Measurements from ENCODE around the gene ARHGAP31.
"Not testable (repeated sequence)": the region's sequence is repeated elsewhere in the genome, so short reads cannot be mapped to it uniquely, and the experiment has no call there.

Gene ARHGAP31

DNA sequence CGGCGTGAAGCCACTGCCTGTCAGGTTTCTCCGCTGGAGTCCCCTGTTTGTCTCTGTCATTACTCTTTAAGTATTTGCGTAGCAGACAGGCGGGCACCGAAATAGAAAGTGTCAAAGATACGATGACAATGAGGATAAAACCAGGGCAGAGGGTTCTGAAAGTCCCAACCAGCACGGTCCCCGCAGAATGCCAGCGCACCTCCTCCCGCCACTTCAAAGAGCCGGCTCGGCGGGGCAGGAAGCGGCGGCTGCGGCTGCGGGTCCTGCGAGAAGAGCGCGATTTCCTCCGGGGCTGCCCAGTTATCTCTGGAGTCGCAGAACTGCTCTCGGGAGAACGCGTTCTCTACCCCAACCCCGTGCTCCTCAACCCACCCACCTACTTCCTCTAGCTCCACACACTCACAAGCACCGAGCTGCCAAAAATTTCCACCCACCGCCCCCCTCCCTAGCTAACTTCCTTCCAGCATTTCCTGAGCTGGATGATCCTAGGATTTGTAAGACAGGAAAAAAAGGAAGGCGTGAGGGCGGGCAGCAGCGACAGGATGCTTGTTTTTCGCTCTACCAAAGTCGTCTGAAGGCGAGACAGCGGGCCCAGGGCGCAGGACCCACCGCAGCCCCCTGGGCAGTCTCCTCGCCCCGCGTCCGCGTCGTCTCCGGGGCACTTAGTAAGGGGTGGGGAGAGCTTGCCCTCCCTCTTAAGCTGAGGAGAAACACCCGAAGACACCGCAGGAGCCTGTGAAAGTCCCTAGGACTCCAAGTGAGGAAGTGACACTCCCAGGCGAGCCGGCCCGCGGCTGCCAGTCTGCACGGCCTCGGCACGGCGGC, at the start of gene ARHGAP31:
Gene ARHGAP31 (plus strand): TSS at position 513 of the 825 bp plus-strand sequence. CDS start 522 bp downstream, outside the sequence.
- DNase-seq, result no peak

DNA sequence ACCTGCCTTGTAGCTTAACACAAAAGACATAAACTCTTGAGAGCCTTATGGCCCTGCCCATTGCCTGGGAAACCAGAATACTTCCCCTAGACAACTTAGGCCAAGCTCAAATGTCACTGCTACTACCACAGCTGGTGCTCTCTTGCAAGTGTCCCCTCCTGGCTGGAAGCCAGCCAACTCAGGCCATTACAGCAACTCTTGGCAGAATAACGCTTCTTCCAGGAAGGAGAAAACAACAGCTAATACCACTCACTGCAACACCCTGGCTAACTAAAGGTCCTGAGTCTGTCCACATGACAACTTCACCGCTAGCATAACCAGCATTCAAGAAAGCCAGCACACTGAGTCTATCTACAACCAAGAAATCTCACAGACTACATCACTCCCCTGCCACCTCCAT, 48.4 kb upstream of the ARHGAP31 start:
- DNase-seq, result no peak

DNA sequence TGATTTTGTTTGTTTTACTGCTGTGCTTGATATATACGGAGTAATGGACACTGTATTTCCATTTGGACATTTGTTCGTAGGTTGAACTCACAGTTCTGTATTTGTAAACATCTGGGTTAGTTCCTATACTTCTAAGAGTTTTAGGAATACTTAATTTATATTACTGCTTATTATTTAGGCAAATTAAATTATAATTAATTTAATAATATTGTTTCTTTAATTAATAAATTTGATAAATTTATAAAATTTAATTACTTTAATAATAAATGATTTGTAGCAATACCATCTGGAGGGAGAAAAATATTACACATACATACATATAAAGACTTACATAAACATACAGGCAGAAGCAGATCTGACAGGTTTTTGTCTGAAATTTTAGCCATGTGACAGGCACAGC, 39.0 kb upstream of the ARHGAP31 start:
- DNase-seq, result no peak

DNA sequence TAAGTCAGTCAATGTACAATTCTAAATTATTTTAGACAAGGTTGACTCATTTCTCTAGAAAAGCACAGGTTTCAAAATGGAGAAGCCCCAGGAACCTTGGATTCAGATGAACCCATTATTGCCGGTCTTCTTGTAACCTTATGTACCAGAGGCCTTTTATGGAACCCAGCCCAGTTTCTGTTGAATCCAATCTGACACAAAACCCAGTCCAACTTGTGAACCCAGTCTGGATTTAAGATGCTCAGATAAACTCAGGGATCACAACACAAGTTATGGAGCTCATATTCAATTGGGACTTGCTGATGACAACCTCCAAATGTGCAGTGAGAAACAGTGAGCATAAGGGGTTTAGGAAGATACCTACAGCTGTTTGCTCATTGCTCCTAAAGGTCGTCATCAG, 37.1 kb upstream of the ARHGAP31 start:
- DNase-seq, result no peak

GRCh38 chr3:119257654-119258410, 36.4 kb upstream of the ARHGAP31 start:
- DNase-seq, result no peak

DNA sequence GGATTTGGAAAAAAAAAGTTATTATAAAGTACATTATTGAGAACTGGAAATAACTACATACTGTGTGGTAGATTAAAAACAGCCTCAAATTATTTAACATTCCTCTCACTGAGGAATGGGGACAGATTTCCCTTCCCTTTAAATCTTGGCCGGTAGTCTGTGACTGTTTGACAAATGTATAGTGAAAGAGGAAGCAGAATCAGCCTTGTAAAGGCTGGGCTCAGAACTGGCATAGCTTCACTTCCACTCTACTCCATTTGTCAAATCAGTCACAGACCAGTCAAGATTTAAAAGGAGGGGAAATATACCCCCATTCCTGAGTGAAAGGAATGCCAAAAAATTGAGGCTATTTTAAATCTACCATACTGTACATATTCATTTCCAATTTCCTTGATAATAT, 35.3 kb upstream of the ARHGAP31 start:
- DNase-seq, result no peak

DNA sequence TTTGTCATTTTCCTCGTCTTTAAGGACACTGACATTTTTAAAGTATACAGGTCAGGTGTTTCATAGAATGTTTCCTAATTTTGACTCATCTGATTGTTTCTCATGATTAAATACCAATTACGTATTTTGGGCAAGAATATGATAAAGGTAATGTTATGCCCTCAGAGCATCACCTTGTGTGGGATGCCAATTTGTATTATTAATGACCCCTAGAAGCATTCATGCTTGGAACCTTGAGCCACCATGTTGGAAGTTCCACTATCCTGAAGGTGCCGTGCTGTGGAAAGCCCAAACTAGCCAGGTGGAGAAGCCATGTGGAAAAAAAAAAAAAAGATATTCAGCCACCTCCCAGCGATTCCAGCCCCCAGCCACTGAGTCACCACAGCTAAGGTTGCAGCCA, 34.4 kb upstream of the ARHGAP31 start:
- no peak for DNase-seq

- DNase-seq, result no peak
These were observed 33.1 kb upstream of the ARHGAP31 start for GRCh38 chr3:119261055-119261454.

- DNase-seq, result not testable (repeated sequence)
These were observed 24.0 kb upstream of the ARHGAP31 start for GRCh38 chr3:119270212-119270611.

GRCh38 chr3:119276680-119277079, 17.5 kb upstream of the ARHGAP31 start:
- no peak for DNase-seq

- peak; percentile 91 for DNase-seq
These were observed 15.1 kb upstream of the ARHGAP31 start for GRCh38 chr3:119279101-119279554.

- DNase-seq, result no peak
These were observed 14.5 kb upstream of the ARHGAP31 start for GRCh38 chr3:119279584-119280243.

DNA sequence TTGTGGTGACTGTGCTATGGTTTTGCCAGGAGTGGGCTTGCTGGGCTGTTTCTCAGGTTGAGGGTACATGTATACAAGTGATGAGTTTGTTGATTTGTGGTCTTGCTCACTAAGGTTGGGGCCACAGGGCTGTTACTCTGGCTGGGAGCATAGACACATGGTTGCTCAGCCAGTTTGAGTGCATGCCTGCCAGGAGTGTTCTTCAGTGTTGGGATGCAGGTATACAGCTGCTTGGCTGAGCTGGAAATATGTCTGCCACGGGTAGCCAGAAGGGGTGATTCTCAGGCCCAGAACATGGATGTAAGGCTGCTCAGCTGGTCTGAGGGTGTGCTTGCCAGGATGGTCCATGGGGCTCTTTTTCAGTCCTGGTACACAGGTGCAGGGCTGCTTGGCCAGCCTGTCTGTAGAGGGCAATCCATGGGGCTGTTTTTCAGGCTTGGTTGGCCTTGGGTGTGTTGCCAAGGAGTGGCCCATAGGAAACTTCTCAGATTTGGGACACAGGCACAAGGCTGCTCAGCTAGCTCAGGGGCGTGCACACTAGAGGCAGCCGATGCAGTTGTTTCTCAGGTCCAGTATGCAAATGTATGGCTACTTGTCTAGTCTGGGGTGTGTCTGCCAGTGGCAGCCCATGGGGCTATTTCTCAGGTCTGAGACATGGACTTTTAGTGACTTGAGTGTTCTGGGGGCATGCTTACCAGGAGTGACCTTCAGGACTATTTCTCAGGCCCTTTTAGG, 5.3 kb upstream of the ARHGAP31 start:
- no peak for DNase-seq

- no peak for DNase-seq
These were observed 4.8 kb upstream of the ARHGAP31 start for GRCh38 chr3:119289404-119289770.

DNA sequence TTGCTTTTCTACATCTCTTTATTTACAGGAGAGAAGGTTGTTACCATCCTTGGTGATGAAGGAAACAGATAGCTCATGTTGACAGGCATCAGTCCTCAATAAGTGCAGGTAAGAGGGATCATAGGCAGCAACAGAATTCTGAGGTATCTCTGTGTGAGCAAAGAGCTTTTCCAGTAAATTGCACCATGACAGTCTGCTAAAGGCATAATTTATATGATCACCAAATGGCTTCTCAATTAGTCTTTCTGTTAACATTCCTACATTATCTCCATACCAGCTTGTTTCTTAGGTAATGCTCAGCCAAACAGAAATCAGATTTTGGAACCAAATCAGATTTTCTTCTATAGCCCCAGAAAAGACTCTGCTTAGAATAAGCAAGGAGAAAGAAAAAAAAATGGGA, 3.6 kb upstream of the ARHGAP31 start:
- no peak for DNase-seq

DNA sequence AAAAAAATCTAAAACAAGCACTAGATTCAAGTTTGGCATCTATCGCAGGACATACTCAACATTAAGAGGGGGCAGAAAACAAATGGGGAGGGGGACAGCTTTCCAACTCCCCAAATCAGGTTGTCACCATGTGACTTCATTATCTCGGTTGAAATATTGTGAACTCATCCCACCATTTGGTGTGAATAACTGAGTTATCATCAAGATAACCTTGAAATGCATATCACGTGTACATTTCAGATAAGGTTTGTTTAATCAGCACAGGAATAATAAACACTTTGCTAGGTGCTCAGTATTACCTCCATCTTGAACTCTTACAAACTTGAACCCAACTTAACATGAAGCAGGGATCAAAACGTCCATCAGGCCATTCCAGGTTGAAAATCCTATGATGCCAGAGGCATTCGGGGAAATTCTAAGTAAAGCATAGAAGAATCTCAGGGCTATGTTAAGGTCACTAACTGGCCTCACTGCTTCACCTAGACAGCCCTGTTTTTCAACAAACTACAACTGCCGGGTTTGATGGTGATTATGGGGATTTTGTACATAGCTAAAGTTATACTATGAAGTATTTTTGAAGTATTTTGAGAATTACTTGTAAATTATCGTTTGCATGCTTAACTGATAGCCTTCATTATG, 3.0 kb upstream of the ARHGAP31 start:
- no peak for DNase-seq

- no peak for DNase-seq
These were observed 1.5 kb upstream of the ARHGAP31 start for GRCh38 chr3:119292666-119293065.

DNA sequence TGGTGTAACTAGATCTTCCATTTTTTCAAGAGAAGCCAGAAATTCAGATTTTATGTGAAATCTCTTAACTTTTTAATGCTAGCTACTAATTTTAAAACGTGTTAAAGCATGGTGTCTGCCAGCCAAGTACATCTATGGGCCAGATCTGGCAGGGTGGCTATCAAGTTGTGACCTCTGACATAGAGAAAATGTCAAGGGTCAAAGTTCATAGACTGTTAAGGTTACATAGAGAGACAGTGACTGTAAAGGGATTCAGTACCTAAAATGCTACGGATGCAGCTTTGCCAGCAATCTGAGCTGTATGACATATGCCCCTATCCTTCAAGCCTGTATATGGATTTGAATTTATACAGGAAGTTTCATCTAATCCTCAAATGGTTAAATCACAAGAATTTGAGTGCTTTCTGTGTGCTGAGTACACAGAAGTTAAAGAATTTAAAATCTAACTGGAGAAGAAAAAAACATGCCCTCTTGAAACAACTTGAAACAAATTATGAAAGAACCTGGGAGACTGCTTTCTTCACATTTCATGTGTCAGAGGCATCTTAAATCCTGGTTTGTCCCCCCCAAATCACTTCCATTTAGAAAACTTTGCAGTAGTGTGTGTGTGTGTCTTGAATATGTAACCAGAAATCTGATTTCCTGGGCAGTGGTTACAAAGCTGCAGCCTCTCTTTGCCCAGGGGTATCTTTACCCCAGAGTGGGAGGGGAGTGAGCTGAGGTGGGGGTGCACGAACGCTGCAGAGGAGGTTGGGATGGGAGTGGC, 895 bp upstream of the ARHGAP31 start:
- DNase-seq, result no peak

DNA sequence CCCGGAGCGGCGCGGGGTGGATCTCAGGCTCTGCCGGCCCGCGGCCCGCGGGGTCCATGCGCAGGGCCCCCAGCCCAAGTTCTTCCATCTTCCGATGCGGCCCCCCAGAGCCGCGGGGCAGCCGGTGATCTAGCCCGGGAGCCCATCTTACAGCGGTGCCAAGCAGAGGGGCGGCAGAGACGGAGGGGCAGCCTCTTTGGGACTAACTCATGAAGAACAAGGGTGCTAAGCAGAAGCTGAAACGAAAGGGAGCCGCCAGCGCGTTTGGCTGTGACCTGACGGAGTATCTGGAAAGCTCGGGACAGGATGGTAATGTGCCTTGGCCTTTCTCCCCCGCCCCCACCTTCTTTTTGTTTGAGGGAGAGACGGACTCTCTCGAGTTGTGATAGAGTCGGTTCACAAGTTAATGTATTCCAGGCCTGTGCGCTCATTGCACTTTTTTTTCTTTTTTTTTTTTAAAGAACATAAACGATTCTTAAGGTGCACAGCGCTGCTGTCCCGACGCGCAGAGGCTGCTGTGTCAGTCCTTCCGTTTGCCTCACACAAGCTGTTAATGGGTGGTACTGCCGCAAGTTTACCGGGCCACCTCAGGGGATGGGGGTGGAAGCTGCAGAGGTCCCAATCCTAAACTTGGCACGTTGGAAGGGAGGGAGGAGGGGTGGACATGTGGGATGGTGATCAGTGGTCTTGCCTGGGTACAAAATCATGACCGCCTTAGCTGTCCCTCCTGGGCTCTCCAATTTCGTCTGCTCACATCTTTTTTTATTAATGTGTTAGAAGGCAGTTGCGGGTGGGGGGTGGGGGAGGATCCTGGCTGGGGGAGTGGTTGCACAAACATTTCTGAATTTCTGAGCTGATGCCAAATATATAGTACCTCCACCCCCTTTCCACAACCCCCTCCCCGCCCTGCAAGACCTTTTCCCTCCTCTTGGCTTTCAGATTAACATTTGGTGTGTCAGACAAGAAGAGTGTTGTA, 801 bp downstream of the ARHGAP31 start:
- no peak for DNase-seq

All from DMS153 (cell line).